Measurements from ENCODE around the gene LRRTM4. TPM values are rescaled to one million over a fixed set of nuclear protein-coding genes. Genes with fewer than 3 reads are reported as not detected.

LRRTM4 gene
- total RNA-seq, 1 donor from 2014 or later = 0.55 TPM

DNA sequence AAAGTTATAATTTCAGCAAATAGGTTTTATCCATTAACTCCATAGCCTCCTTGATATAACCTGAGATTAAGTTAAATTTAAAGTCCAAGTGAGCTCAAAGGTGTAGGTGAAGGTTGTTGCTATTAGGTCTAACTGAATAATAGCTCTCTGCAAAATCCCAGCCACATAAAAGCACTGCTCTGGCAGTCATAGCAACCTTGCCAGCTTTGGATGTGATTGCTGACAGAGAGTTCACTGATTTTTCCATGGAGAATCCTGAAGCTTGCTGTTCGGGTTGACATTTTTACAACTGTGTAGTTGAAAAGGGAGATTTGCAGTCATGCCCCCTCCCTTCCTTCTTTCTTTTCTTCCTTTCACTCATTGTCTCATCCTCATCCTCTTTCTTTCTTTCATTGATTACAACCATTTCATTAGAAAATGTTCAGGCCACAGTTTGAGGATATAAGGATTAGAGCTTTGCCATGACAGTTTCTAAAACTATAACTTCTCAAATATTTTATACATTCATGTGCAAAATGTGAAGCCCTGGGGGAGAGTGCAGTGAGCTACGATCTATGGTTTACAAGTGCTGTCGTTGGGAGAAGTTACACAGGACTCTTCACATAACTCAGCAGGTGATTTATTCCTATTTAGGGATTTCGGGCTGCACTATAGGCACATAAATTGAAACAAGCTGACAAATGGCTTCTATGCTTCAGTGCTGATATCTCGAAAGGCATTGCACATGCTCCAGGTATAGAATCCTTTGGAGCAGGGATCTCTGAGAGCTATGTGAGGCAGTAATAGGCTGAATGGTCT is 193.8 kb downstream of the LRRTM4 start:
- peaks cover 14% of the 10 kb centered on the region for H3K9me3 ChIP-seq (replicated peaks)
- intact Hi-C loops (cut with micrococcal nuclease) = no loop called here
- H3K4me1 ChIP-seq = no peaks in the 10 kb centered on the region
- TF ChIP-seq, protein P1, sequence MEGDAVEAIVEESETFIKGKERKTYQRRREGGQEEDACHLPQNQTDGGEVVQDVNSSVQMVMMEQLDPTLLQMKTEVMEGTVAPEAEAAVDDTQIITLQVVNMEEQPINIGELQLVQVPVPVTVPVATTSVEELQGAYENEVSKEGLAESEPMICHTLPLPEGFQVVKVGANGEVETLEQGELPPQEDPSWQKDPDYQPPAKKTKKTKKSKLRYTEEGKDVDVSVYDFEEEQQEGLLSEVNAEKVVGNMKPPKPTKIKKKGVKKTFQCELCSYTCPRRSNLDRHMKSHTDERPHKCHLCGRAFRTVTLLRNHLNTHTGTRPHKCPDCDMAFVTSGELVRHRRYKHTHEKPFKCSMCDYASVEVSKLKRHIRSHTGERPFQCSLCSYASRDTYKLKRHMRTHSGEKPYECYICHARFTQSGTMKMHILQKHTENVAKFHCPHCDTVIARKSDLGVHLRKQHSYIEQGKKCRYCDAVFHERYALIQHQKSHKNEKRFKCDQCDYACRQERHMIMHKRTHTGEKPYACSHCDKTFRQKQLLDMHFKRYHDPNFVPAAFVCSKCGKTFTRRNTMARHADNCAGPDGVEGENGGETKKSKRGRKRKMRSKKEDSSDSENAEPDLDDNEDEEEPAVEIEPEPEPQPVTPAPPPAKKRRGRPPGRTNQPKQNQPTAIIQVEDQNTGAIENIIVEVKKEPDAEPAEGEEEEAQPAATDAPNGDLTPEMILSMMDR (IDR thresholded peaks at IDR 0.05; ENCODE audit: borderline replicate concordance) = no peak
- DNase-seq = no peak
- no peaks in the 10 kb centered on the region for H3K36me3 ChIP-seq
- H3K4me3 ChIP-seq = no peak overlapping the region
- no peaks in the 10 kb centered on the region for H3K27me3 ChIP-seq (ENCODE audit: low read depth)
- no peak overlapping the region for H3K27ac ChIP-seq (replicated peaks)

DNA sequence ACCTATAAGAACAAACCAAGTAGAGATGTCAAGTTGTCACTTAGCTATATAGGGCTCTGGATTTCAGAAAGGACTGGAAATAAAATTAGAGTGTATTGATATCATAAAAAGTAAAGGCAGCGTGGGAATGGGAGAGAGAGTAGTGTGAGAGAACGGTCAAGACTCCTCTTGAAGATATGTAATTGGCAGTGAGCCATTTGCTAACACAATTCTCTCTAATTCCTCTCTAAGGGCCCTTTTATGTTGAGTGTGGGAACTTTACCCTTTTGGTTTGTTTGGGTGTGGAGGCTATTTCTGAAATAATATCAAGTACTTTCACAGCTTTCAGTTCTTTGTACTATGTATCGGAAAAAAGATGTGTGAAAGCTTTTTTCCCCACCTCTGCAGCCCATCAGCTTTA is 196.8 kb downstream of the LRRTM4 start:
- Histone ChIP-seq H3K9me3 (replicated peaks) (peaks cover 3% of the 10 kb centered on the region), H3K27me3 (ENCODE audit: low read depth) (no peaks in the 10 kb centered on the region), H3K27ac (replicated peaks) (no peak overlapping the region), H3K4me1 (no peaks in the 10 kb centered on the region), H3K36me3 (no peaks in the 10 kb centered on the region), H3K4me3 (no peak overlapping the region)
- DNase-seq = no peak
- intact Hi-C loops (cut with micrococcal nuclease) = no loop called here
- TF ChIP-seq, protein P1 (IDR thresholded peaks at IDR 0.05; ENCODE audit: borderline replicate concordance) = no peak

DNA sequence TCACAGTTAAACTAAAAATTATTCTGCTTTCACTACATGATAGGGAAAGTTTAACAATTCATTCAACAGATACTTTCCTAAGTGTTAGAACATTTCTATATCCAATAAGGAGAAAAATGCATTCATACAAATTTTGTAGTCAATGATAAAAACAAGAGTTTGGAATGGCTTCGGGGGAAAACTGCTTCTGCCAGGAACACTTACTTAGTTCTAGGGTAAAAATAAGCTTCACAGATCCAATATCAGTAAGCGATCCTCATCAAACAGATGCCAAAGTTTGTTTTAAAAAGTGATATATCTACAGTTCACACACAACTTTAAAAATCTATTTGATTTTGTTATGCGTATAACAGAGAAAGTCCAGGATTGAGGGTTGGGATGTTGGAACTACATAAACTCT is 199.7 kb downstream of the LRRTM4 start:
- no peak for DNase-seq
- H3K36me3 ChIP-seq = no peaks in the 10 kb centered on the region
- H3K4me3 ChIP-seq = no peak overlapping the region
- no peak overlapping the region for H3K27ac ChIP-seq (replicated peaks)
- TF ChIP-seq, protein P1 (IDR thresholded peaks at IDR 0.05; ENCODE audit: borderline replicate concordance) = no peak
- H3K27me3 ChIP-seq (ENCODE audit: low read depth) = no peaks in the 10 kb centered on the region
- intact Hi-C loops (cut with micrococcal nuclease) = no loop called here
- H3K9me3 ChIP-seq (replicated peaks) = peaks cover 3% of the 10 kb centered on the region
- no peaks in the 10 kb centered on the region for H3K4me1 ChIP-seq

DNA sequence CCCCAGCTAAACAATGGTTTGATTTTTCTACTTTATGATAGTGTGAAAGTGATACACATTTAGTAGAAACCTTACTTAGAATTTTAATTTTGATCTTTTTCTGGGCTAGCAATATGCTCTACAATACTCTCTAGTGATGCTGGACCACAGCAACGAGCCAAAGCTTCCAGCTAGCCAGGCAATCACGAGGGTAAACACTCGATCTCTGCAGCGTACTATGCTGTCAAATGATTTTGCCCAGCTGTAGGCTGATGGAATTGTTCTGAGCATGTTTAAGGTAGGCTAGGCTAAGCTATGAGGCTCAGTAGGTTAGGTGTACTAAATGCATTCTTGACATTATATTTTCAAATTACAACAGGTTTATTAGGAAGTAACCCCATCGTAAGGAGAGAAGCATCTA is 207.5 kb downstream of the LRRTM4 start:
- Histone ChIP-seq H3K4me1 (no peaks in the 10 kb centered on the region), H3K9me3 (replicated peaks) (no peaks in the 10 kb centered on the region), H3K36me3 (no peaks in the 10 kb centered on the region), H3K27ac (replicated peaks) (no peak overlapping the region), H3K4me3 (no peak overlapping the region), H3K27me3 (ENCODE audit: low read depth) (no peaks in the 10 kb centered on the region)
- TF ChIP-seq, protein P1 (IDR thresholded peaks at IDR 0.05; ENCODE audit: borderline replicate concordance) = no peak
- DNase-seq = no peak
- intact Hi-C loops (cut with micrococcal nuclease) = no loop called here

DNA sequence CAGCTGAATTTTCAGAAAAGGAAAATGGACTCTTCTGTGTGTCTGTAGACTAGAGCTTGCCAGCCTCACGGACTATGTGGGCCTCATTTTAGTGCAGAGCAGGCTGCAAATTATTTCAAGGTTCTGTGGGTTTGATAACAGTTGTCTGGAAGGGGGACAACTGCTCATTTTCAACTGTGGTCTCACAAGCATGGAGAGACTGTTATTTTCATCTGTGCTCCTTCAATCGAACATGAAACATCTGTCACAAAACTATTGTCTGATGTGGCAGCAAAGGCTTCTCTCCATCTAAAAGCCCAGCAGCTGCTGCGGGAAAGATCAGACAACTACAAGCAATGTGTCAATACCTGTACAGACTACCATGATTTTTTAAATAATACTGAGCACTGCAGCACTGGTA is 211.8 kb downstream of the LRRTM4 start:
- Histone ChIP-seq H3K27ac (replicated peaks) (no peak overlapping the region), H3K4me1 (no peaks in the 10 kb centered on the region), H3K27me3 (ENCODE audit: low read depth) (no peaks in the 10 kb centered on the region), H3K4me3 (no peak overlapping the region), H3K36me3 (no peaks in the 10 kb centered on the region), H3K9me3 (replicated peaks) (no peaks in the 10 kb centered on the region)
- intact Hi-C loops (cut with micrococcal nuclease) = no loop called here
- TF ChIP-seq, protein P1 (IDR thresholded peaks at IDR 0.05; ENCODE audit: borderline replicate concordance) = no peak
- no peak for DNase-seq
